D721Med (cell line): ENCODE data around the gene CYYR1.

Experiments
- DNase-seq: peaks from one replicate; pipeline ENCODE4 v3.0.0; 2011; ENCODE audit warnings: low spot score; ENCODE audit not compliant: insufficient read length
- FAIRE-seq: peaks from 2 replicates; lab custom pipeline; 2011; peaks lifted over from hg19 to GRCh38; lab: Jason Lieb, UNC
- TF ChIP-seq, protein P1 (sequence below): IDR thresholded peaks from 2 replicates; pipeline ENCODE4 v1.5.1; 2012; ENCODE audit warnings: mild to moderate bottlenecking, control low read depth; ENCODE audit not compliant: insufficient read depth; ENCODE audit errors: missing control alignments

CYYR1 gene

DNA sequence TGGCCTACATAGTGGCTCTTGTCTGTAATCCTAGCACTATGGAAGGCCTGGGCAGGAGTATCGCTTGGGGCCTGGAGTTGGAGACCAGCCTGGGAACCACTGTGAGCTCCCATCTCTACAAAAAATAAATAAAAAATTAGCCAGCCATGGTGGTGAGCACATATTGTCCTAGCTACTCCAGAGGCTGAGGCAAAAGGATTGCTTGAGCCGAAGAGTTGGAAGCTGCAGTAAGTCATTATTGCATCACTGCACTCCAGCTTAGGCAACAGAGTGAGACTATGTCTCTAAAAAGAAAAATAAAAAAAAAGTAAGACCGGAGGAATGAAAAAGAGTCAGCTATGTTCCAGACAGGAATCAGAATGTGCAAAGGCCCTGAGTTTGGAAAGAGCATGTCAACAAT lies 115.3 kb downstream of the CYYR1 start:
- FAIRE-seq (no peak), DNase-seq (no peak)
- TF ChIP-seq, protein P1, sequence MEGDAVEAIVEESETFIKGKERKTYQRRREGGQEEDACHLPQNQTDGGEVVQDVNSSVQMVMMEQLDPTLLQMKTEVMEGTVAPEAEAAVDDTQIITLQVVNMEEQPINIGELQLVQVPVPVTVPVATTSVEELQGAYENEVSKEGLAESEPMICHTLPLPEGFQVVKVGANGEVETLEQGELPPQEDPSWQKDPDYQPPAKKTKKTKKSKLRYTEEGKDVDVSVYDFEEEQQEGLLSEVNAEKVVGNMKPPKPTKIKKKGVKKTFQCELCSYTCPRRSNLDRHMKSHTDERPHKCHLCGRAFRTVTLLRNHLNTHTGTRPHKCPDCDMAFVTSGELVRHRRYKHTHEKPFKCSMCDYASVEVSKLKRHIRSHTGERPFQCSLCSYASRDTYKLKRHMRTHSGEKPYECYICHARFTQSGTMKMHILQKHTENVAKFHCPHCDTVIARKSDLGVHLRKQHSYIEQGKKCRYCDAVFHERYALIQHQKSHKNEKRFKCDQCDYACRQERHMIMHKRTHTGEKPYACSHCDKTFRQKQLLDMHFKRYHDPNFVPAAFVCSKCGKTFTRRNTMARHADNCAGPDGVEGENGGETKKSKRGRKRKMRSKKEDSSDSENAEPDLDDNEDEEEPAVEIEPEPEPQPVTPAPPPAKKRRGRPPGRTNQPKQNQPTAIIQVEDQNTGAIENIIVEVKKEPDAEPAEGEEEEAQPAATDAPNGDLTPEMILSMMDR = no peak

DNA sequence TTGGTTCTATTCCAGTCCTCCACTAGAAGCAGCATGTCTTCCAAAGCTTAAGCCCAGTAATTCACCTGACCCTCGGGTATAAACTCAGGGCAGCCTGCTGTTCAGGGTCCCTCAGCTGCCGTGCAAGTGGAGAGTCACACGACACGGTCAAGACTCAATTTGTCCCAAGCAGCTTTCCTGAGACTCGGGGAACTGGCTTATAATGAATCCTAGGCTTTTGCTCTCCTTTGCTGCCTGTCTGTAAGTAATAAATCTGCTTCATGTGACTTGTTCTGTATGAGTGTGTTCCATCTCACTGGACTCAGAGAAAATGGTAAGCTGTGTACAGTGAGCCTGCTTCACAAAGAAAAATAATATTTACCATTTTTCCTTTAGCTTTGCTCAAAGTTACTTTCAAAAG lies 119.8 kb downstream of the CYYR1 start:
- TF ChIP-seq, protein P1 = no peak
- DNase-seq = no peak
- no peak for FAIRE-seq

DNA sequence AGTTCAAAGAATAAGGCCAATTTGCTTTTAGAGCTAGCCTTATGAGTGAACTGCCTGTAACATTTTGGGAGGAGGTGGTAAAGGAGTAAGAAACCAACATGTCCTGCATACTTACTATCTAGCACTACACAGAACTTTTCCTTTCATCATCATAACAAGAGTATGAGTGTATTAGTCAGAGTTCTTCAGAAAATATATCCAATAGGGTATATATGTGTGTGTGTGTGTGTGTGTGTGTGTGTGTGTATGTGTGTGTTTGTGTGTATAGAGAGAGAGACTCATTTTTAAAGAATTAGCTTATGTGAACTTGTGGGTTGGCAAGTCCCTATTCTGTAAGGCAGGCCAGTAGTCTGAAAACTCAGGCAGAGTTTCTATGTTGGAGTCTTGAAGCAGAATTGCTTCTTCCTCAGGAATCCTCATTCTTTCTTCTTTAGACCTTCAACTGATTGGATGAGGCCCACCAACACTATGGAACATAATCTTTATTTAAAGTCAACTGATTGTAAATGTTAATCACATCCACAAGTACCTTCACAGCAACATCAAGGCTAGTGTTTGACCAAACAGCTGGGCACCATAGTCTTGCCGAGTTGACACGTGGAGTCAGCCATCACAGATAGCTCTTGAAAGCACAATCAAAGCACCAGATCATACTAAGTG lies 121.9 kb downstream of the CYYR1 start:
- TF ChIP-seq, protein P1 = no peak
- DNase-seq (no peak), FAIRE-seq (no peak)

DNA sequence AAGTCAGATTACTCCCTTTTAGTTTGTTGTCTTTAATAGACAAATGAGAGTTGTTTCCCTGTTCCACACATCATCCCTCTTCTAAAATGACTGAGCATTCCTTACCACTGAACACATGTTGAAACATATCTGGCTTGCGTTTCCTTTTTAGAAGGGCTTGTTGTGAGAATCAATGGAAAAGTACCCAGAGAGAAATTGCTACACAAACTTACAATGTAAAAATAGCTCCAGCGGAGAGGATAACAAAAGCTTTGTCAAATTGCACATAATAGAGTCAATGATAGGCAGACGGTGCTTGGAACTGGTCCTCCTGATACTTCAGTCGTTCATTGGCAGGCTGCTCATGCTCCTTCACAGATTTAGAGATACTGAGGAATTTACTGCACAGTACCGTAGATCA lies 123.9 kb downstream of the CYYR1 start:
- DNase-seq (no peak), FAIRE-seq (no peak)
- TF ChIP-seq, protein P1 = no peak

DNA sequence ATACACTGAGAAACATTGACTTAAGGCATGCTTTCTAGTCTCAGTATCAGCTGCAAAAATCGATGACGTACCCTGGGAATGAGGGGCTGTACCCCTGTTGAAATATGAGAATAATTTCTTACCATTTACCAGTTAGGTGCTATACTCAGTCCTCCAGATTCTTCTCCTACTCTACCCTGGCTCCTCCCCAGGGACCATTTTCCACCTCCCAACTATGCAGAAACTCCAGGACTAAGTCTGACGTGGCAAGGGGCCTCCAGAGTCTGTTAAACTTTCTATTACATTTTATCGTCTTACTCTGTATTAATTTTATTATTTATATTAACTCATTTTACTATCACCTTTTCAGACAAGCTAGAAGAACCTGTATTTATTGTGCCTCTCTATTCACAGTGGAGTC lies 124.3 kb downstream of the CYYR1 start:
- FAIRE-seq = no peak
- TF ChIP-seq, protein P1 = no peak
- DNase-seq = no peak

DNA sequence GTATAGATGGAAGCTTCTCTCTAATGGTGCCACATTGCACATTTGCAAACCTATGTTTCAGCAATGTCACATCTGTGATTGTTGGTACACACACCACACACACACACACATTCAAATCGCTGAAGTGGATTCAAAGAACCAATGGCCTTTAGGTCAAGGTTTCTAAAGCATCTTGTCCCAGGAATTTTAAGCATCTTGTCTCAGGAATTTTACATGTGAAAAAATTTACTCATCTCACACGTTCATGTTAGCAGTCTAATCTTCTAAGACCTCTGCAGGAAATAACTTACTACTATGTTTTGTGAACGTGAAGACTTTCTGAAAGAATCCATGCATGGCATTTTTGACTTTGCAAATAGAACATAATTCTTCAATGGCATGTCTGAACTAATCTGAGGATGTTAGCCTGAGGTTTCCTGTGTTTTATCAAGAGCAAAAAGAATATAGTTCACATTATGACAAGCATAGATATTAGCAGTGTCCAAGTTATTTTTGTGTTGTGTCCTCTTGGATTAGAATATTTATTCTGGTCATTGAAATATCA lies 125.1 kb downstream of the CYYR1 start:
- no peak for FAIRE-seq
- TF ChIP-seq, protein P1 = no peak
- DNase-seq = no peak

DNA sequence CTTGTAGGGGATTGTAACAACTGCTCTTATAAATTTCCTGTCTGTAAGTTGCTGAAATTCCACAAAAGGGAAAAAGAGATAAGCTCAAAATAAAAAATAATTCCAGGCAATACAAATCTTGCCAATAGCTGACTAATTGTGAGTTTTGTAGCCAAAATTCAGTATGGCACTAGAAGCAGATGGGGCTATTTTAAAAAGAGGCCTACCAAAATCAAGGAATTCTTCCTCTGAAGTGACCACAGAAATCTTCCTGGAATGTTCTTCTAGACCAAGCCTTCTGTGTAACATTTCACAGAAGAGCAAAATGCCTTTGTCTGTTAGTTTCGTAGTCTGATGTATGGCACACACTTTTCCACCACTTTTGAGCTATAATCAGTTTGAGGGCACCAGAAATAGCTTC lies 127.6 kb downstream of the CYYR1 start:
- FAIRE-seq = no peak
- DNase-seq = no peak
- TF ChIP-seq, protein P1 = no peak
